ENCODE results near the gene HOXA4.

The HOXA4 gene

DNA sequence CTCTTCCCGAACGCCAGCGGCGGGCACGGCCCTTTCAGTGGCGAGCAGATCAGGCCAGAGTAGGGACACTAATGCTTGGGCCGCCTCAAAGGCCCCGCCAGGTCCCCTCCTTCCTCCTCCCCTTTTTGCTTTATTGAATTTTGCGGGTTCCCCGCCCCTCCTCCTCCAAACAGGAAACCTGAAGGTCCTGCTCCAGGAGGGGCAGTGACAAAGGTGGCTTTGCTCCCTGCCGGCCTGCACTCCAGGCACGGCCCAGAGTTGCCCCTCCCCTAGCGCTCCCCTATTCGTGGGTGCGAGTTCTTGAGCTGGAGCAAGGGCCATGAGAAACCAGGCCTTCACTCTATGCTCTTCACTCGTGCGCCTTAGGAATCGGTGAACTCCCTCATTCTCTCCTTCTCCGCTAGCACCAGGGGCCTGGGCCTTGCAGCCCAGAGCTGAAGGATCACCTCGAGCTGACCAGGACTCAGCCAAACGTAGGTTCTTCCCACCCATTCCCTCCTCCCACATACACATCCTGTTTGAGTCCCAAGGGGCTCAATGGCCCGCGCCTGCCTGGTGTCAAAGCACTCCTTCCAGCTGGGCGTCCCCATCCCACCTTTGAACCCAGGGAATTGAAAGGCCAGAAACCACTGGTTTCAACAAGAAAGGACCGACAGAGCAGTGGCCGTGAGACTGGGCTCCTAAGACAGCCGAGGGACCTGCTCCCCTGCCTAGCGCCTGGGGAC, 17.6 kb upstream of the HOXA4 start:
- Histone ChIP-seq H3K9ac (ENCODE audit: low read length) (peak overlapping the region; percentile 6; the same call in 1 of the 2 replicates), H3K79me2 (ENCODE audit: insufficient read depth, low read length) (peaks cover 15% of the 10 kb centered on the region; the same call in 1 of the 2 replicates), H3K9me3 (ENCODE audit: insufficient read depth, low read length) (no peaks in the 10 kb centered on the region), H3K4me3 (ENCODE audit: insufficient read depth, low read length, poor library complexity, severe bottlenecking) (no peak overlapping the region), H3K4me2 (ENCODE audit: low read depth, low read length, poor library complexity, severe bottlenecking) (peak overlapping the region; percentile 73), H2AFZ (ENCODE audit: low read depth, low read length, severe bottlenecking) (no peak overlapping the region), H3K27me3 (ENCODE audit: low read length) (no peaks in the 10 kb centered on the region), H4K20me1 (ENCODE audit: low read depth, low read length) (no peaks in the 10 kb centered on the region), H3K36me3 (ENCODE audit: low read length) (no peaks in the 10 kb centered on the region), H3F3A (ENCODE audit: insufficient read depth) (no peaks in the 10 kb centered on the region), H3K9me2 (replicated peaks; ENCODE audit: insufficient read depth, low read length) (no peaks in the 10 kb centered on the region), H3K27ac (ENCODE audit: low read depth, low read length) (no peak overlapping the region)
- no peak for TF ChIP-seq EZH2phosphoT487 (conservative IDR thresholded peaks at IDR 0.05; ENCODE audit: low read length)
- TF ChIP-seq, protein P1, sequence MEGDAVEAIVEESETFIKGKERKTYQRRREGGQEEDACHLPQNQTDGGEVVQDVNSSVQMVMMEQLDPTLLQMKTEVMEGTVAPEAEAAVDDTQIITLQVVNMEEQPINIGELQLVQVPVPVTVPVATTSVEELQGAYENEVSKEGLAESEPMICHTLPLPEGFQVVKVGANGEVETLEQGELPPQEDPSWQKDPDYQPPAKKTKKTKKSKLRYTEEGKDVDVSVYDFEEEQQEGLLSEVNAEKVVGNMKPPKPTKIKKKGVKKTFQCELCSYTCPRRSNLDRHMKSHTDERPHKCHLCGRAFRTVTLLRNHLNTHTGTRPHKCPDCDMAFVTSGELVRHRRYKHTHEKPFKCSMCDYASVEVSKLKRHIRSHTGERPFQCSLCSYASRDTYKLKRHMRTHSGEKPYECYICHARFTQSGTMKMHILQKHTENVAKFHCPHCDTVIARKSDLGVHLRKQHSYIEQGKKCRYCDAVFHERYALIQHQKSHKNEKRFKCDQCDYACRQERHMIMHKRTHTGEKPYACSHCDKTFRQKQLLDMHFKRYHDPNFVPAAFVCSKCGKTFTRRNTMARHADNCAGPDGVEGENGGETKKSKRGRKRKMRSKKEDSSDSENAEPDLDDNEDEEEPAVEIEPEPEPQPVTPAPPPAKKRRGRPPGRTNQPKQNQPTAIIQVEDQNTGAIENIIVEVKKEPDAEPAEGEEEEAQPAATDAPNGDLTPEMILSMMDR (IDR thresholded peaks at IDR 0.05; ENCODE audit: insufficient read depth, low read length, poor library complexity, severe bottlenecking) = no peak

DNA sequence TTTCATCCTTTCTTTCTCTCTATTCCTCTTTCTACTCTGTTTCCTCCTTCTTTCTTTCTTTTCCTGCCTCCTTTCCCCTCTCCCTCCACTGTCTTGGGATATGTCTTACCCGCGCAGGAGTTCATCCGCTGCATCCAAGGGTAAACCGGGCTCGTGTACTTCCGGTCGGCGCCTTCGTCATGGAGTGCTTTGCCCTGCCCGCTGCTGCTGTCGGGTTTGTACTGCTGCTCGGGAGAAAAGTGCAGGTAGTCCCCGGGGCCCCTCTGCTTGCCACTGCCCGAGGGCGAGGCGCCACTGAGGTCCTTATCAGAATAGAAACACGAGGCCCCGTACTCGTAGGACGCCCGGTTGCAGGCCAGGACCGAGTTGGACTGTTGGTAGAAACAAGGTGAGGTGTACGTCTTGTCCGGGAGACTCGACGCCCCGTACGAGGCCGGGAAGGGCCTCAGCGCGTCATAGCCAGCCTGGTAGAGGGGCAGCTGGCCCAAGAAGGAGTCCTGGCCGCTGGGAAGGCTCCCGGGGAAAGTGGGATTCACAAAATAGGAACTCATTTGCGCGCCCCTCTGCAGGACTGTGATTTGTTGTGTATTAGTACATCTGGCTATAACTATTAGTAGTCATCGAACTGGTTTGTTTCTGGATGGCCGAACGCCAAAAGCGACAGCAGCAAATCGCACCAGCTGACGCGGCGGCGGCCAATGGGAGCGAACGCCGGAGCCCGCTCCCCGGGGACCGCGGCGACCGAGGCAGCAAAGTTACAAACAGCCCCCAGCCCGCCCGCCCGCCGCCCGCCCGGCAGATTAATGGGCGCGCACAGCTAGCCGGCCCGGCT, 16.9 kb upstream of the HOXA4 start, which contains the start of gene HOXA6:
HOXA6 (minus strand) TSS at position 576 of the 832 bp plus-strand sequence; CDS start at position 551, 25 bp downstream.
- Histone ChIP-seq H3K27ac (ENCODE audit: low read depth, low read length) (no peak within 1 kb of the TSS), H3K9me3 (ENCODE audit: insufficient read depth, low read length) (no peaks in the 10 kb centered on the region), H3K9ac (ENCODE audit: low read length) (peak within 1 kb of the TSS; percentile 6; the same call in 1 of the 2 replicates), H3K4me2 (ENCODE audit: low read depth, low read length, poor library complexity, severe bottlenecking) (peak within 1 kb of the TSS; percentile 73), H3K9me2 (replicated peaks; ENCODE audit: insufficient read depth, low read length) (no peaks in the 10 kb centered on the region), H4K20me1 (ENCODE audit: low read depth, low read length) (no peaks in the 10 kb centered on the region), H2AFZ (ENCODE audit: low read depth, low read length, severe bottlenecking) (no peak within 1 kb of the TSS), H3K4me3 (ENCODE audit: insufficient read depth, low read length, poor library complexity, severe bottlenecking) (no peak within 1 kb of the TSS), H3K27me3 (ENCODE audit: low read length) (no peaks in the 10 kb centered on the region), H3F3A (ENCODE audit: insufficient read depth) (no peaks in the 10 kb centered on the region), H3K79me2 (ENCODE audit: insufficient read depth, low read length) (peaks cover 15% of the 10 kb centered on the region; the same call in 1 of the 2 replicates), H3K36me3 (ENCODE audit: low read length) (no peaks in the 10 kb centered on the region)
- no peak for TF ChIP-seq EZH2phosphoT487 (conservative IDR thresholded peaks at IDR 0.05; ENCODE audit: low read length)
- TF ChIP-seq, protein P1 (IDR thresholded peaks at IDR 0.05; ENCODE audit: insufficient read depth, low read length, poor library complexity, severe bottlenecking) = no peak

- Histone ChIP-seq H3K4me3 (ENCODE audit: insufficient read depth, low read length, poor library complexity, severe bottlenecking) (no peak overlapping the region), H3K27me3 (ENCODE audit: low read length) (no peaks in the 10 kb centered on the region)
These were observed 16.1 kb upstream of the HOXA4 start for GRCh38 chr7:27146491-27147198.

More at GRCh38 chr7:27146491-27147198, 16.1 kb upstream of the HOXA4 start:
- H3K4me2 ChIP-seq (ENCODE audit: low read depth, low read length, poor library complexity, severe bottlenecking) = no peak overlapping the region
- no peak overlapping the region for H3K9ac ChIP-seq (ENCODE audit: low read length)
- no peak overlapping the region for H3K27ac ChIP-seq (ENCODE audit: low read depth, low read length)
- H3K36me3 ChIP-seq (ENCODE audit: low read length) = no peaks in the 10 kb centered on the region
- H2AFZ ChIP-seq (ENCODE audit: low read depth, low read length, severe bottlenecking) = no peak overlapping the region
- H3K9me2 ChIP-seq (replicated peaks; ENCODE audit: insufficient read depth, low read length) = no peaks in the 10 kb centered on the region
- no peaks in the 10 kb centered on the region for H3F3A ChIP-seq (ENCODE audit: insufficient read depth)
- peaks cover 15% of the 10 kb centered on the region; the same call in 1 of the 2 replicates for H3K79me2 ChIP-seq (ENCODE audit: insufficient read depth, low read length)
- no peaks in the 10 kb centered on the region for H4K20me1 ChIP-seq (ENCODE audit: low read depth, low read length)
- H3K9me3 ChIP-seq (ENCODE audit: insufficient read depth, low read length) = no peaks in the 10 kb centered on the region
- no peak for TF ChIP-seq EZH2phosphoT487 (conservative IDR thresholded peaks at IDR 0.05; ENCODE audit: low read length)
- TF ChIP-seq, protein P1 (IDR thresholded peaks at IDR 0.05; ENCODE audit: insufficient read depth, low read length, poor library complexity, severe bottlenecking) = no peak

Measured in SU-DHL-6 (cell line).